ENCODE results near the gene DGAT2. TPM values are rescaled to one million over a fixed set of nuclear protein-coding genes. Genes with fewer than 3 reads are reported as not detected.
"Not testable (repeated sequence)": the region's sequence is repeated elsewhere in the genome, so short reads cannot be mapped to it uniquely, and the experiment has no call there.

DGAT2 gene
- total RNA-seq, 2 donors from 2014 or later, result 1.00 to 3.1 TPM

GRCh38 chr11:75735181-75735845 is 33.3 kb upstream of the DGAT2 start:
- no peak overlapping the region for H3K27ac Mint-ChIP-seq
- H3K4me1 Mint-ChIP-seq (ENCODE audit: low read depth in 2 of 2), result no peaks in the 10 kb centered on the region
- ATAC-seq (no peak), DNase-seq (ENCODE audit: low spot score) (no peak)
- no peak overlapping the region for H3K4me3 Mint-ChIP-seq
- peaks cover 12 to 18% of the 10 kb centered on the region in 2 donors for H3K27me3 Mint-ChIP-seq
- no peaks in the 10 kb centered on the region for H3K9me3 Mint-ChIP-seq
- H3K36me3 Mint-ChIP-seq, result no peaks in the 10 kb centered on the region

- no peak for ATAC-seq
- H3K27me3 Mint-ChIP-seq, result peaks cover 12 to 18% of the 10 kb centered on the region in 2 donors
- no peak for DNase-seq (ENCODE audit: low spot score)
- H3K9me3 Mint-ChIP-seq, result no peaks in the 10 kb centered on the region
- H3K36me3 Mint-ChIP-seq, result no peaks in the 10 kb centered on the region
- no peak overlapping the region for H3K27ac Mint-ChIP-seq
- H3K4me3 Mint-ChIP-seq, result no peak overlapping the region
- H3K4me1 Mint-ChIP-seq (ENCODE audit: low read depth in 2 of 2), result no peaks in the 10 kb centered on the region
These were observed 31.3 kb upstream of the DGAT2 start for GRCh38 chr11:75737314-75737713.

- DNase-seq (ENCODE audit: low spot score), result no peak
- ATAC-seq, result no peak
- H3K4me1 Mint-ChIP-seq (ENCODE audit: low read depth in 2 of 2), result no peaks in the 10 kb centered on the region
- no peaks in the 10 kb centered on the region for H3K36me3 Mint-ChIP-seq
- no peak overlapping the region for H3K27ac Mint-ChIP-seq
- H3K27me3 Mint-ChIP-seq, result peaks cover 18 to 24% of the 10 kb centered on the region in 2 donors
- H3K9me3 Mint-ChIP-seq, result no peaks in the 10 kb centered on the region
- H3K4me3 Mint-ChIP-seq, result no peak overlapping the region
These were observed 27.9 kb upstream of the DGAT2 start for GRCh38 chr11:75740681-75741080.

DNA sequence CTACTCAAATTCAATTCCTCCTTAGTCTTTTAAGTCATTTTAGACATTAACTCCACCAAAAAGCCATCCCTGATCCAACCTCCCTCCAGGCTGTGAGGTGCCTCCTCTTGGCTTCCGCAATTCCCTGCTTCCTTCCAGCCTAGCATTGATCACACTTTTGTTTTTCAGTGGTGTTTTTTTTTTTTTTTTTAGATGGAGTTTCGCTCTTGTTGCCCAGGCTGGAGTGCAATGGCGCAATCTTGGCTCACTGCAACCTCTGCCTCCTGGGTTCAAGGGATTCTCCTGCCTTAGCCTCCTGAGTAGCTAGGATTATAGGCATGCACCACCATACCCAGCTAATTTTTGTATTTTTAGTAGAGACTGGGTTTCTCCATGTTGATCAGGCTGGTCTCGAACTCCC is 25.4 kb upstream of the DGAT2 start:
- not testable (repeated sequence) for H3K9me3 Mint-ChIP-seq; H3K4me3 Mint-ChIP-seq; H3K36me3 Mint-ChIP-seq; ATAC-seq; DNase-seq (ENCODE audit: low spot score); H3K27ac Mint-ChIP-seq; H3K4me1 Mint-ChIP-seq (ENCODE audit: low read depth in 2 of 2)
- peaks cover 15 to 21% of the 10 kb centered on the region in 2 donors for H3K27me3 Mint-ChIP-seq

DNA sequence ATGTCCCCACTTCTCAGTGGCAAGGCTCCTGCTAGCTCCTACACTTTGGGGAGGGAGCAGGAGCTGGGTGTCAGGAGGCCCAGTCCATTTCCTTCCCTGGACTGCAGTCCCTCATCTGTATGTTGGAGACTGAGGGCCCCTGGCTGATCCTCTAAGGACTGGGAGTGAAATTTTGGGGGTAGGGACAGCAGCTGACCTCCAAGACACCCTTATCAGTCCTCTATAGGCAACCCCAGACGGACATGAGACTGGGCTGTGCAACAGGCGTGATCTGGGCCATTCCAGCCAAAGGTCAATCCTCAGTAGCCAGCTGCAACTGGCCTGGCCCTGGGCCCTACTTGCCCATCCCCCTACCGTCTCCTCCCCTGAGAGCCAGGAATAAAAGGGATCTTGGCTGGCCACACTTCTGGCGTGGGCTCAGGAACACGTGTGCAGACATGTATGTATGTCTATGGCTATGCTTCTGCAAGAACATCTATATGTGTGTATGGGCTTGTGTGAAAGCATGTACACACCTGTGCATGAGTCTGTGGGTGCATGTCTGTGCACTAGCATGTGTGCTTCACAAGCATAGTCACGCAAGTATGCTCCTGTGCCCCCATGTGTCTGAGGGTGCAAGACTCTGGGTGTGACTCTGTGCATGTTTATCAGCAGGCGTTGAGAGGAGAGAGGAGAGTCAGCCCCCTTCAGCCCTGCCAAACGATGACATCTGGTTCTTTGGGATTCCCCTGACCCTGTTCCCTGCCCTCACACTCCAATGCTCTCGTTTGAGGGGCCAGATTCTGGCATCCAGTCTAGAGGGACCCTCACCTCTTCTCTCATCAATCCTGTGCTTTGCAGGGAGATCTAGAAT is 24.6 kb upstream of the DGAT2 start:
- H3K4me3 Mint-ChIP-seq, result no peak overlapping the region
- ATAC-seq, result no peak
- no peak overlapping the region for H3K27ac Mint-ChIP-seq
- no peaks in the 10 kb centered on the region for H3K4me1 Mint-ChIP-seq (ENCODE audit: low read depth in 2 of 2)
- peaks cover 12 to 21% of the 10 kb centered on the region in 2 donors for H3K27me3 Mint-ChIP-seq
- H3K9me3 Mint-ChIP-seq, result no peaks in the 10 kb centered on the region
- DNase-seq (ENCODE audit: low spot score), result no peak
- H3K36me3 Mint-ChIP-seq, result no peaks in the 10 kb centered on the region

DNA sequence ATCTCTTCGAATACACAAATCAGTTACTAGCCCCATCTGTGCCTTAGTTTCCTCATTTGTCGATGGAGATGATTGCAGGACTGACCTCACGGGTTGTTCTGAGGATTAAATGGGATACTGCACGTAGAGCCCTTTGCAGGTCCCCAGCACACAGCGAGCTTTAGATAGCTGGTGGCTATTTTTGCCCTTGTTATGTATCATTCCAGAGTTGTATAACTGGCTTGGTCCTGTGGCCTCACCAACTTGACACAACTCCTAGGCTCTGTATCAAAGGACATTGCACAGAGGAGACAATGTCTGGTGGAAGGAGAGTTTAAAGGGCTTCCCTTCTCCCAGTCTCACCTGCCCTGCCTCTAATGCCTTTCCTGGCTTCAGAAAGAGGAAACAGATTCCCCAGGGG is 22.8 kb upstream of the DGAT2 start:
- ATAC-seq (no peak), DNase-seq (ENCODE audit: low spot score) (no peak)
- Mint-ChIP-seq H3K4me3 (no peak overlapping the region), H3K9me3 (no peaks in the 10 kb centered on the region), H3K27ac (no peak overlapping the region), H3K27me3 (peaks cover 11 to 21% of the 10 kb centered on the region in 2 donors), H3K4me1 (ENCODE audit: low read depth in 2 of 2) (no peaks in the 10 kb centered on the region), H3K36me3 (no peaks in the 10 kb centered on the region)

GRCh38 chr11:75748729-75749273 is 19.8 kb upstream of the DGAT2 start:
- peaks cover 11 to 21% of the 10 kb centered on the region in 2 donors for H3K27me3 Mint-ChIP-seq
- not testable (repeated sequence) for H3K27ac Mint-ChIP-seq; DNase-seq (ENCODE audit: low spot score); ATAC-seq; H3K36me3 Mint-ChIP-seq; H3K4me3 Mint-ChIP-seq; H3K9me3 Mint-ChIP-seq; H3K4me1 Mint-ChIP-seq (ENCODE audit: low read depth in 2 of 2)

GRCh38 chr11:75754933-75755332 is 13.6 kb upstream of the DGAT2 start:
- H3K9me3 Mint-ChIP-seq; H3K4me3 Mint-ChIP-seq; H3K4me1 Mint-ChIP-seq (ENCODE audit: low read depth in 2 of 2); DNase-seq (ENCODE audit: low spot score); ATAC-seq; H3K36me3 Mint-ChIP-seq; H3K27me3 Mint-ChIP-seq; H3K27ac Mint-ChIP-seq: not testable (repeated sequence)

- no peak overlapping the region for H3K4me3 Mint-ChIP-seq
- H3K4me1 Mint-ChIP-seq (ENCODE audit: low read depth in 2 of 2), result no peaks in the 10 kb centered on the region
- H3K27ac Mint-ChIP-seq, result no peak overlapping the region
- no peaks in the 10 kb centered on the region for H3K9me3 Mint-ChIP-seq
- H3K27me3 Mint-ChIP-seq, result peaks cover 6 to 9% of the 10 kb centered on the region in 2 donors
- ATAC-seq (no peak), DNase-seq (ENCODE audit: low spot score) (no peak)
- no peaks in the 10 kb centered on the region for H3K36me3 Mint-ChIP-seq
These were observed 10.9 kb upstream of the DGAT2 start for GRCh38 chr11:75757651-75758050.

DNA sequence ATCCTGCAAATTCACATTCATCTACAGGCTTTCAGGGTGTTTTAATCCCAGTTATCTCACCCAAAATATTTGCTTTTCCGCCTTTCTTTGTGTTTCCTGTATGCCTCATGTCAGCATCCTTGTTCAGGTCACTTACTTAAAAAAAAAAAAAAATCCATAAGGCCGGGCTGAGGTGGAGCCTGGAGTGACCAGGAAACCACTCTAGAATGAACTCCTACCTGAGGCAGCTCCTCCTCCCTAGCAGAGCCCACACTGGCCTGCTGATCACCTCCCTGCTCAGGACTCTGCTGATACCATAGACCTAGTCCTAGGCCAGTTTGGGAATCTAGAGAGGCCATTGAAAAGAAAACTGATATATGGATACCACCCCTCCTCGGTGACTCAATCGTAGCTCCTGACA is 8.7 kb upstream of the DGAT2 start:
- DNase-seq (ENCODE audit: low spot score), result no peak
- Mint-ChIP-seq H3K4me1 (ENCODE audit: low read depth in 2 of 2) (no peaks in the 10 kb centered on the region), H3K4me3 (no peak overlapping the region), H3K9me3 (no peaks in the 10 kb centered on the region), H3K27me3 (peaks cover 6 to 9% of the 10 kb centered on the region in 2 donors), H3K27ac (no peak overlapping the region), H3K36me3 (no peaks in the 10 kb centered on the region)
- no peak for ATAC-seq

GRCh38 chr11:75760243-75760642 is 8.3 kb upstream of the DGAT2 start:
- DNase-seq (ENCODE audit: low spot score) (no peak), ATAC-seq (no peak)
- no peak overlapping the region for H3K27ac Mint-ChIP-seq
- H3K9me3 Mint-ChIP-seq, result no peaks in the 10 kb centered on the region
- H3K4me3 Mint-ChIP-seq, result no peak overlapping the region
- peaks cover 3 to 7% of the 10 kb centered on the region in 2 donors for H3K27me3 Mint-ChIP-seq
- H3K4me1 Mint-ChIP-seq (ENCODE audit: low read depth in 2 of 2), result no peaks in the 10 kb centered on the region
- H3K36me3 Mint-ChIP-seq, result no peaks in the 10 kb centered on the region

- Mint-ChIP-seq H3K36me3 (no peaks in the 10 kb centered on the region), H3K27me3 (peaks cover 0 to 9% of the 10 kb centered on the region in 2 donors), H3K27ac (no peak overlapping the region), H3K4me3 (no peak overlapping the region), H3K4me1 (ENCODE audit: low read depth in 2 of 2) (peaks cover 0 to 2% of the 10 kb centered on the region in 2 donors), H3K9me3 (no peaks in the 10 kb centered on the region)
- DNase-seq (ENCODE audit: low spot score), result no peak
- no peak for ATAC-seq
These were observed 7.7 kb upstream of the DGAT2 start for GRCh38 chr11:75760710-75761493.

GRCh38 chr11:75762158-75762557 is 6.4 kb upstream of the DGAT2 start:
- DNase-seq (ENCODE audit: low spot score), result peak; percentile 55
- Mint-ChIP-seq H3K4me3 (no peak overlapping the region), H3K4me1 (ENCODE audit: low read depth in 2 of 2) (peaks cover 5 to 10% of the 10 kb centered on the region in 2 donors)

More at GRCh38 chr11:75762158-75762557, 6.4 kb upstream of the DGAT2 start:
- ATAC-seq, result no peak
- no peak overlapping the region for H3K27ac Mint-ChIP-seq
- no peaks in the 10 kb centered on the region for H3K36me3 Mint-ChIP-seq
- H3K27me3 Mint-ChIP-seq, result peaks cover under 1 to 9% of the 10 kb centered on the region in 2 donors
- H3K9me3 Mint-ChIP-seq, result no peaks in the 10 kb centered on the region

Measured in natural killer cell treated with Interleukin-12 subunit alpha and Interleukin-12 subunit beta and Interleukin-15 and Interleukin-18, amount 100 ng/mL, for 72 hours (primary cell).